GM20000 (cell line): Measurements from ENCODE around the gene MANSC1.
A peak's percentile ranks its signal among the peaks of the same experiment; 100 is the strongest.

Experiments used
- DNase-seq: peaks from one replicate; pipeline ENCODE4 v3.0.0; 2012; ENCODE audit warnings: low spot score
- TF ChIP-seq, protein P1 (sequence below): IDR thresholded peaks from 2 replicates; pipeline ENCODE4 v1.5.1; 2012; ENCODE audit warnings: mild to moderate bottlenecking, control low read depth; ENCODE audit errors: extremely low read depth, missing control alignments

MANSC1 gene

DNA sequence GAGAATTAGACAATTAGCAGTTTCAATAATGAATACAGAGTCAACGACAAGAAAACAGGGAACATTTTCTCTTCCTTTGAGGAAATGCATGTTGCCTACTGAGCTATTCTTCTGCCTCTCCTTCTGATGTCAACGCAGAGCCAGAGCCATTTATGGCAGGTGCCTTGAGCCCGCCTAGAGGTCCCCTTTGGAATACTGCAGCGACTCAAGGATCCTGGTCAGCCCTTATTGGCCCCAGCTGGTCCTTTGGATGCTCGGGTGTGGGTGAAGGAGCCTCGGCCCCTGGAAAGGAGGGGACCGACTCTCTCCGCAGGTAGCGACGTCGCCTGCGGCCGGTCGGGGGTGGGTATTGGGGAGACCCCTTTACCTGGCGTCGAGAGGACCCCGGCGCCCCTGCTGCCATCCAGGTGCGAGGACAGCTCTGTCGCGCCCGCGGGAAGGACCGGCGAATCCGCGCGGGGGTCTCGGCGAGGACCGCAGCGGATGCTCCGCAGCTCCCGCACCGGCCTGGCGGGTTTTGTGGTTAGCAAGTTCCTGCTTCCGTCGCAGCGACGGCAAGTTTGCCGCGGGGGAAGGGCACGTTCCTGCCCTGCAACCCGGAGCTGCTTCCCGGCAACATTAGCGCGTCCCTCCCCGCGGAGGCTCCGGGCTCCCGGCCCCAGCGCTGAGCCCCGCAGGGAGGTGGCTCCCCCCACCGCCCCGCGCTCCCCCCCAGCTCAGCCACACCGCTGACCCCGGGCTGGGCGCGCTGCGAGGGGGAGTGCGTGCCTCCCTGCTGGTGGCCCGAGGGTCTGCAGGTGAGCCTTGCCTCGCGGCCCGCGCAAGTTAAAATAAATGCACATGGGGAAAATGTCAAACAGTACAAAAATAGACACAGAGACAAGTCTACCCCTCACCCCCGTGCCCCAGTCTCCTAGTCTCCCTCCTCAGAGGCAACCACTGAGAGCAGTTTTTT, at the start of gene MANSC1:
TSS of gene MANSC1 (minus strand) at position 532 of the 955 bp plus-strand sequence. CDS start 6,928 bp downstream, outside the sequence.
- peak; percentile 58 for DNase-seq
- TF ChIP-seq, protein P1, sequence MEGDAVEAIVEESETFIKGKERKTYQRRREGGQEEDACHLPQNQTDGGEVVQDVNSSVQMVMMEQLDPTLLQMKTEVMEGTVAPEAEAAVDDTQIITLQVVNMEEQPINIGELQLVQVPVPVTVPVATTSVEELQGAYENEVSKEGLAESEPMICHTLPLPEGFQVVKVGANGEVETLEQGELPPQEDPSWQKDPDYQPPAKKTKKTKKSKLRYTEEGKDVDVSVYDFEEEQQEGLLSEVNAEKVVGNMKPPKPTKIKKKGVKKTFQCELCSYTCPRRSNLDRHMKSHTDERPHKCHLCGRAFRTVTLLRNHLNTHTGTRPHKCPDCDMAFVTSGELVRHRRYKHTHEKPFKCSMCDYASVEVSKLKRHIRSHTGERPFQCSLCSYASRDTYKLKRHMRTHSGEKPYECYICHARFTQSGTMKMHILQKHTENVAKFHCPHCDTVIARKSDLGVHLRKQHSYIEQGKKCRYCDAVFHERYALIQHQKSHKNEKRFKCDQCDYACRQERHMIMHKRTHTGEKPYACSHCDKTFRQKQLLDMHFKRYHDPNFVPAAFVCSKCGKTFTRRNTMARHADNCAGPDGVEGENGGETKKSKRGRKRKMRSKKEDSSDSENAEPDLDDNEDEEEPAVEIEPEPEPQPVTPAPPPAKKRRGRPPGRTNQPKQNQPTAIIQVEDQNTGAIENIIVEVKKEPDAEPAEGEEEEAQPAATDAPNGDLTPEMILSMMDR = peak; percentile 17

GRCh38 chr12:12399161-12399560, 49.1 kb upstream of the MANSC1 start:
- DNase-seq = no peak
- TF ChIP-seq, protein P1 = no peak

GRCh38 chr12:12398026-12398859, 48.2 kb upstream of the MANSC1 start:
- TF ChIP-seq, protein P1 = no peak
- no peak for DNase-seq

- TF ChIP-seq, protein P1 = no peak
- no peak for DNase-seq
These were observed 47.1 kb upstream of the MANSC1 start for GRCh38 chr12:12397184-12397583.

DNA sequence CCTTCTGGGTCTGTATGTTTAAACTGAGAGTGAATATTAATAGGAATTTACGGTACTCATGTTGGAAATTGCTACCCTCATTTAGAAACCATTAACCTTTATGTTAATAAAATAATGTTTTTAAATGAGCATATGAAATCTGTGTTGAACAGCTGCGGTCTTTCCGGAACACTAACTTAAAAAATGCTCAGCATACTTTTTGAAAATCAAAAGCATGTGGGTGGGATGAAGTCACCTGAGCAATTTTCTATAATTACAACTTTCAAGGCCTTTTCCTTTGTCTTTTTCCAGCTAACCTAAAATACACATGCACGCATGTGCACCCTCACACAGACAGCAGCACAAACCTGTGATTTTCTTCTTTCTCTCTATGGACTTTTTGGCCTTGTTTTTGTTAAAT, 46.7 kb upstream of the MANSC1 start:
- TF ChIP-seq, protein P1 = no peak
- no peak for DNase-seq

DNA sequence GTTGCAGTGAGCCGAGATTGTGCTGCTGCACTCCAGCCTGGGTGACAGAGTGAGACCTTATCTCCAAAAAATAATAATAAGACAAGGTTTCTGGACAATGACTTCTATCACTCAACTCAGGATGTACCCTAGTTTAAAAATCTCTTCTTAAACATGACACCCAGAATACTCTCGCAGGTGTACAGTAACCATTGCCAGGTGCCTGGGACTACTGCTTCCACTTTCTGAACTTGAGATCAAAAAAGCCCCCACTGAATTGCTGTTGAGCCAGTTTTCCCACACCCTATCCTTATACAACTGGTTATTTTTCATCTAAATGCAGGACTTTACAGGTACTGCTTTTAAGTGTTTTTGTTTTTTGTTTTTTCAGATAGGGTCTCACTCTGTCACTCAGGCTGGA, 43.1 kb upstream of the MANSC1 start:
- TF ChIP-seq, protein P1 = no peak

DNA sequence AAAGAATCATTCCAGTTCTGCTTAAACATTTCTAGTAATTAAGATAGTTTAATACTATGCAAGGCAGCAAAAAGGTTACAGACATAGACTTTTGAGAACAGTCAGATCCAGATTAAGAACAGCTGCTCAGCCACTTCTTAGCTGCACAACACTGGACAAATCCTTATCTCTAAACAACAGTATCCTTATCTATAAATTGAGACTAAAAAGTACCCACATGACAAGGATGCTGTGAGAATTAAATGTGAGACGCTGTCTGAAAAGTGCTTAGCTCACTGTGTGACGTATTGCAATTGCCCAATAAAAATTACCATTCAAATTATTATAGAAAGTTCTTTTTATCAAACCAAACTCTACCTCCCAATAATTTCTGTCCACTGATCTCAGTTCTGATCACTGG, 42.4 kb upstream of the MANSC1 start:
- no peak for DNase-seq
- TF ChIP-seq, protein P1 = no peak

More for the DNA sequence above, 43.1 kb upstream of the MANSC1 start:
- no peak for DNase-seq
